ENCODE data around the gene PHACTR3.

The PHACTR3 gene

DNA sequence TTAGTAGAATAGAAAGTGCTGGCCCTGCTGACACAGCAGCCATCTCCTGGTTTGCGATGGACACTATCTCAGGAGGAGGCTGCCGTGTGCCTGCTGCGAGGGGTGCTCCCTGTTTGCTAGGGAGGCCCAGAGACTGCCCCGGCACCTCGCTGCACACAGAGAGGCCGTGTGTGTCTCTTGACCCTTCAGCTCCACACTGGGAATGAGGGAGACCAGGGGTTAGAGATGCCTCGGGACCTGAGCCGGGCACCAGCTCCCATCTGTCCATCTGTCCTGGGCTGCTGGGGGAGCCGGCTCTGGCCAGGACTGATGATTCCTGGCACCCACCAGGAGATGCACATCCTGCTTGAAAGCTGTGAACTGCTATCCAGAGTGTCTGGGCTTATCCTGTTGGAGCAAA is 18.2 kb downstream of the PHACTR3 start:
- DNase-seq (ENCODE audit: low spot score), result no peak

DNA sequence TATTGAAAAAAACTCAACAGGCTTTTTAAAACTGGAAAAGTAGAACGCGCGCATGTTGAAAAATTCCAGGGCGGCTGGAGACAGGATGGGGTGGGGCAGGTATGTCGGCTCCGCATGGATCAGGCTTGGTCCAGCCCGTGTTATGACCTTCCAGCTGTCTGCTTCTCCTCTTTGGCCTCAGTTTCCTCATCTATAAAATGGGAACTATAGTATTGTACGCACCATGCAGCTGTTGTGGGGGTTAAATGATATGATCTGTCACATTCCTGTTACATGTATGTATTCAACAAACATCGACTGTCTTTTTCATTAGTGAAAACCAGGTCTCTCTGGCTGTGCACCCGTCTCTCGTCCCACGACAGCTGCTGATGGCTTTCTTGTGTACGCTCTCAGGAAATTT is 18.8 kb downstream of the PHACTR3 start:
- no peak for DNase-seq (ENCODE audit: low spot score)

DNA sequence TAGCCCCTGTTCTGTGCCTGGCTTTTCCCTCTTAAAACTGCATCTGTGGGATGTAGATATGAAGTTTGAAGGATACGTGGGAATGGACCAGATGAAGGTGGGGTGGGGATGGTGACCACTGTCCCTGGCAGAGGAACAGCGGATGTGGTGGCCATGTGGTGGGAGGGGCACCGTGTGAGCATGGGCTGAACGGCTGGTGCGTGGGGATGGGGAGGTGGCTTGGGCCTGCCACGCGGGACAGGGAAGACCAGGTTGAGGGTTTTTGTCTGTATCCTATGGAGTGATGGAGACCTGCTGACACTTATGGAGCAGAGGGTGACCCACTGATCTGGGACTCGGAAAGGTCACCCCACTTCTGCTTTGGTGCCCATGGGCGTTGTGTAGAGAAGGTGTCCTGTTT is 19.2 kb downstream of the PHACTR3 start:
- no peak for DNase-seq (ENCODE audit: low spot score)

DNA sequence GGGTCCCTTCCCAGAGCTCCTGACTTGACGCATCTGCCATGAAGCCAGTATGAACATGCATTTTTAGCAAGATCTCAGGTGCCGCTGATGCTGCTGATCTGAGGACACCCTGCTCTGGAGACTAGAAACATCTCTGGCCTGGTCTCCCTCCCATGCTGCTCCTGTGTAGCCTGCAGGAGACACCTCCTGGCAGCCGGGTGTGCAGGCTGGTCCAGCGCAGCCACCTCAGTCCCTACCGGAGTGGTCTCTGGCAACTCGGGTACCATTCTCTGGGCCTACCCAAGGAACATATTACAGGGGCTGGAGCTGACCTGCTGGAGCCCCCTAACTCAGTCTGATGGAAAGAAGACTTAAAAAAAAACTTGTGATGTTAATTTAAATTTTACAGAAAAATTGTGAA is 20.1 kb downstream of the PHACTR3 start:
- DNase-seq (ENCODE audit: low spot score), result no peak

DNA sequence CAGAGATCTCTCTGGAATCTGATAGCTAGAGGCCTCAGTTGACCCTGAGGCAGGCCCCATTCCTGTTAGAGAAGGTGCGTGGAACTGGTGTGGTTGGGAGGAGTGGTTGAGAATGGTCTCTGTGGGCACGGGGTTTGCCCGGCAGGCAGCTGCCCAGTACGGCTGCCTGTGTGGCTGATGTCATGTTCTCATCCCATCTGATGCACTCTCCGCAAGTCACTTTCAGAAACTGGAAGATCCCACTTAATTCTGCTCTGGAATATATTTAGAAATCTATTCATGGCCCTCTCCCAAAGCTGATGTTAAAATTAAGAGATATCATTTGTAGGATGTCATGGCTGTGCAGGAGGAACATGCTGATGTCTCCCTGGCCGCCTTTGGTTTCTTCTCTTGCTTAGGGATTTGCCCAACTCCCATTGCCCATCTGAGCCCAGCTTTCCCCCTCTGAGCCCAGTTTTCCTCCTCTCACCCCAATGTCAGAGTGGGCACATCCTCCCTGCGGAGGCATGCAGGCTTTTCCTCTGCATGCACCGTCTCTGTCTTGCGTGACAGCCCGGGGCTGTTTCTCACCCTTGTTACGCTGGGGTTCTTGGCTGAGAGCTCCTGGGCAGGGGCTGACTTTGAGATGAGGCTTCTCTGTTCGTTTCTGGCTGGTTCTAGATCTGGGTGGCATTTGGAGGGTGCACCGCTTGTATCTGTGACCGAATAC is 21.0 kb downstream of the PHACTR3 start:
- DNase-seq (ENCODE audit: low spot score), result no peak

DNA sequence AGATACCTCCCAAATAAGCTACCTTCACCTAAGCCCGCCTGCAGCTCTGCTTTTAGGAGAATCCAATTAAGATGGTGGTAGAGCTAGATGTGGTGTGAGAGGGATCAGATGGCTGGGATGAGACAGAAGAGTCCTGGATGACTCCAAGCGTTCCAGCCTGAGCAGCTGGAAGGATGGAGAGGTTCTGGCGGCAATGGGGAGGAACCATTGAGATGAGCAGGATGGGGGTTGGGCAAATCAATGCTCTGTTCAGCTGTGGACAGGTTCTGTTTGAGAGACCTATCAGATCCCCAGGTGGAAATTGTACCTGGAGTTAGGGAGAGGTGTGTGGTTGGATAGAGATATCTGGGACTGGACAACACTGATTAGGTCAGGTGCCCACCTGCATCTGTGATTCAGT is 23.0 kb downstream of the PHACTR3 start:
- no peak for DNase-seq (ENCODE audit: low spot score)

DNA sequence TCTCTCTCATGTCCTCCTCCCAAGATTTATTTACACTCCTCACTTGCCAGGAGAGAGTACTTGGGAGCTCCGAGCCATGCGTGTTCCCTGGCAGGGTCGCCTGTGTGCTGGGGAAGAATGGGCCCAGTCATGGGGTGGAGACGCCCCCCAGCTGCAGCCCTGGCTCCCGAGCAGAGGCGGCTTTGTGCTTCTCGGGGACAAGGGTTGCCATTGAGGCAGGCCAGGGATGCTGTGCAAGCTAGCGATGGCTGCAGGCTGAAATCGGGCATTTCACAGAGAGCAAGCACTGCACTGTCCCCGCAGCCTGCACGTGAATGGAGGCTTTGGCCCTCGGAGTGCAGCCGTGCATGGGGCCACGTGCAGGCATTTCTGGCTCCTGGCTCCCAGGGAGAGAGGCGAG is 23.8 kb downstream of the PHACTR3 start:
- DNase-seq (ENCODE audit: low spot score), result no peak

DNA sequence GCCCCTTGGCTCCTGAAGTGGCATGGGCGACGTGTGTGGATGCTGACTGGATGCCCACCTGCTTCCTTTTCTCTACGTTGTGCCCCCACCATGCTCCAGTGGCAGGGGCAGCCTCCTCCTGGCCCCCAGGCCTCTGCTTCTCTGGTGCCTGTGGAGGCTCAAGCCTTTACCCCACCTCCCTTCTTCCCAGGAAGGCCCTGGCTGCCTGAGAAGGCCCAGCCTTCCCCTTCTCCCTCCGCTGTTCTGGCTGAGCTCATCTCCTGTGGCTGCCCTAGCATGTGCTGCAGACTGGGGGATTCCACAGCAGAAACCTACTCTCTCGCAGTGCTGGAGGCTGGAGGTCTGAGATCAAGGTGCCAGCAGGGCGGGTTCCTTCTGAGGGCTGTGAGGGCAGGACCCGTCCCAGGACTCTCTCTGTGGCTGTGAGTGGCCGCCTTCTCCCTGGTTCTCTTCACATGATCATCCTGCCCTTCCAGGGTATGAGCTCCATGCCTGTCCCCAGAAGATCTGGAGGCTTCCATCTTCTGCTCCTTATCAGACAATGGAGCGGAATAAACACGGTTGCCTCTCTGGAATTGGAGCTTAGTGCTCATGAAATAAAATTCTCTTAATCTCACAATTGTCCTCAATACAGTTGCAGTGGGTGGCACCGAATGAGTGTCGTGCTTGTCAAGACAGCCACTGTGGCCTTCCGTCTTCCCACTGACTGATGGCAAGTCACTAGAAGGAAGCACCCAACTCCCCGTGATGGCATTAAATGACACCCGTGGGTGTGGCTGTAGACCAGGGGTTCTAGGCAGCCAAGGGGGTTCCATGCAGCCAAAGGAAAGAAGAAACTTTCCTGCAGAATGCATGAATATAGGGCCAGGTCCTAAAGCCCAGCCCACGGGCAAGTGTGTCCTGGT is 25.1 kb downstream of the PHACTR3 start:
- DNase-seq (ENCODE audit: low spot score), result no peak

DNA sequence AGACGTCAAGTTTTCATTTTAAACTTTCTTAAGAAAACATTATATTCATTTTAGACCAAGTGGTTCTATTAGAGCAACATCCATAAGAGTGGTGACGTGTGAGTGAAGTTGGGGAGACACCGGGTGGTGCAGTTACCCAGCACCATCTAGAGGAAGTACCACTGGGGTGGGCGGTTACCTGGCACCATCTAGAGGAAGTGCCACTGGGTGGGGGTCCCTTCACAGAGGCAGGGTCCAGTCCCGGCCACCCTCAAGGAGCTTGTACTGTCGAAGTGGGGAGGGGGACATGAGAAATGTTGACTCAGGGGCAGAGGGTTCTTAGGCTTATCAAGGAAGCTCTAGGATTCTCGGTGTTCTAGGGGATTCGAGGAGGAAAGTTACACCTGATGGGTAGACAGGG is 26.2 kb downstream of the PHACTR3 start:
- DNase-seq (ENCODE audit: low spot score), result no peak

DNA sequence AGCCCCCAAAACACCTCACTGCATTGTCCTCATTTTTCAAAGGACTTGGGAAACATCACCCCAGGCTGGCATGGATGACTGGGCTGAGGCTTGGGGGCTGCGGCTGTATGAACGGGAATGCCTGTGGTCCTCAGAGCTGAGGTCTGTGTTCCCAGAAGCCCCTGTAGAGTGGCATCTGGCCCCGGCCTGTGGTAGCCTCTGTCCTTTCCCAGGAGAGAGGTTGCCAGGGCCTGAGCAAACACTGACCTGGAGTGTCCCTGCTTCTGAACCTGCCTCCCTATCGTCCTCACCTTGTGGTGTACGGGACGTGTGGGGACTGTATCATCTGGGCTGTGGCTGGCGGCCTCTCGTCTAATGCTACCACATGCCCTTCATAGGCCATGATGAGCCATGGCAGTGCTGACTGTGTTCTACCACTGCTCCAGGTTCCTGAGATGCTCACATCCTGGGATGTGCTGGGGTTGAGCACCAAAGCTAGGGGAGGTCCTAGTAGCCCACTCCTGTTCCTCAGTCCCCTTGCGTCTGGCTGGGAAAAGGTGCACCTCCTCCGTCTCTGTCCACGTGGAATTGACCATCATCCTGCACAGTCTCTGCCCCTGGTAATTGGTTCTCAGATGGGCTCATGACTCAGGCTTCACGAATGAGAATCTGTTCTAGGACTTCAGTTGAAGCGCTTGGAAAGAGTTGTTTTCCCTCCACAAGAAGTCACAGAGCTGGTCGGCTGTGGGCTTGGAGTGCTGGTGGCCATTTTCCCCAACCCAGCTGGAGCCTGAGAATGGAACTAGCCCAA is 27.6 kb downstream of the PHACTR3 start:
- DNase-seq (ENCODE audit: low spot score), result no peak

DNA sequence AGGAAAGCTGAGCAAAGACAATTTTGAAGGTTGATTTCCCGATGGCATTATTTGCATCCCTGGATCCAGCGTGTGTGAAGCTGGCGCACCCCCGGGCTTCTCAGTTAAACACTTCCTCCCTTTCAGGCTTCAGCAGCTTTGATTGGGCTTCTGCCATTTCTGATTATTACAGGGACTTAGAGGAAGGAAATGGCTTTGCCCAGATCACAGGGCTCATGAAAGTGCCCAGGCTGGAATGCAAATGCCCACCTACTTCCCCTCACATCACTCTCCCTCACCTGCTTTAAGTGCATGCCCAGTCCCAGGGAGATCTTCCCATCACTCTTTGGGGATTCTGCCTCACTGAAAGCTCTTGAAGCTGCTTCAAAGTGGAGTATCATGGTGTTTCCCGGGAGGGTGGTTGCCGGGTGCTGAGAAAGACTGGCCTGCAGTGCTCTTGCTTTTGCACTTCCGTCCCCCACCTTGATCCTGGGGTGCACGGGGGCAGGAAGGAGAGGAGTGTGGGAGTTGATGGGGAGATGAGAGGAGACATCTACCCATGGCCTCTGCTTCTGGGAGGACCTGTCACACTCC is 28.3 kb downstream of the PHACTR3 start:
- DNase-seq (ENCODE audit: low spot score), result no peak

DNA sequence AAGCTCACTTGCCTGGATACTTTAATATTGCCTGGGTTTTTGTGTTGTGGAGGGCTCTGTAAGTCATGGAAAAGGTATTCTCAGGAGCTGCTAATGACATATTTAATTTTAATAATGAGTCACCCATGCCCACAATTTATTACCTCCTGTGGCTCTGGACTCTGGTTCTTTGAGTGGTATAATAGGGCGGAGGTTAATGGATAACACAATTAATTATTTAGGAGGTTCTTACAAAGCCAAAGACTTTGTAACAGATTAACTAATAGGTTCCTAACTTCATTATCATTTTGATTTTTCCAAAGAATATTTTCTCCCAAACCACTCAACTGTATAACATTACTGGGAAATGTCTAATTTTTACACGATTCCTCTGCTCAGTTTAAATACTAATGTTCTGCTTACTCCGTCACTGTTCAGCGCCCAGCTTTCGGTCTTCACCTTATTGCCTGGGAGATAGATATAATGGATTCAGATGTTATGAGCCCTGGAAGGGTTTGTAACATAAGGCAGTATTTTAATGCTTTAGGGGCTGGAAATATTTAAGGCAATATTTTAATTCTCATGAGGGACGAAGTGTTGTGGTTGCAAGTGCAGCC is 29.4 kb downstream of the PHACTR3 start:
- no peak for DNase-seq (ENCODE audit: low spot score)

DNA sequence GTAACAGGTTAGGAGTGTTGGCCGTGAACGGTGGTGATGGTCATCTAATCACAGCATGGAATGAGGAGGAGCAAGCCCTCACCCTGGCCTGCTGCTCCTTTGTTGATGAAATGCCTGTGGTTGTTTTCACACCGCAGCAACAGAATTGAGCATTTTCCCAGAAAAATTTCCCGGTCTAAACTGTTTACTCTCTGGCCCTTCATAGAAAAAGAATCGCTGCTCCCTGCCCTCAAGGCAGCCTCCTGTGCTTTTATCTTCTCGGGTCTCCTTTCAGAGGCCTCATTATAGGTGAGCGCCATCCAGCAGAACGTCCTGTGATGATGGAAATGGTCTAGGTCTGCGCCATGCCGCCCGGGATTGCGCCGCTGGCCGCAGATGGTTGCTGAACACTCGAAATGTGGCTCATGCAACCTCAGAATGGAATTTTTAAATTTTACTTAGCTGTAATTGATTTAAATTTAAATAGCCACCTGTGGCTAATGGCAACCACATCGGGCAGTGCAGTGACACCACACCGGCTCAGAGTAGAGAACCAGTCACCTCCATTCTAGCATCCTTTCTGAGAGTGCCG is 30.2 kb downstream of the PHACTR3 start:
- DNase-seq (ENCODE audit: low spot score), result no peak

DNA sequence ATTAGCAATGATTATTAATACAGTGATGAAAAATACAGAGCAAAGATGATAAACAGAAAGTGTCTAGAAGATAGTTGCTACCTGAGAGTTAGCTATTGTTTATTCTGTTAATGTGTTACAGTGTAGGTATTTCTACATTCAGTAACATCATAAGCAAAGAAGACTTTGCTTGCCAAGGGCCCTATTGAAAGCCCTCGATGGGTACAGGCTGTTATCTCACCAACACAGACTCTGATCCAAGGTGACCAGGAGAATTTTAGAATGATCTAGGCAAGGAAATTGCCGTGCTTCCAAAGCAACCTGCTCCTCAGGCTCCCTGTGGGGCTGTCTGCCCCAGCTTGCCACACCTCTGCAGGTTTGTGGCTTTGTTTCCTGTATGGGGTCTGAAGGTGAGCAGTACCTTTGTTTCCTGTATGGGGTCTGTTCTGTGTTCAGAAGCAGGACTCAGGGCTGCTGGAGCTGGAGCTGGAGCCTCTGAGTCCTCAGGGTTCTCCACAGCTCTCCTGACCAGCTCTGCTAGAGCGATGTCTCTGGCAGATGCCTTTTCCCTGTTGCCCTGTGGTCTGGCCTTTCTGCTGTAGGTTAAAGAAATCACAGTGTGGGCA is 32.5 kb downstream of the PHACTR3 start:
- no peak for DNase-seq (ENCODE audit: low spot score)

DNA sequence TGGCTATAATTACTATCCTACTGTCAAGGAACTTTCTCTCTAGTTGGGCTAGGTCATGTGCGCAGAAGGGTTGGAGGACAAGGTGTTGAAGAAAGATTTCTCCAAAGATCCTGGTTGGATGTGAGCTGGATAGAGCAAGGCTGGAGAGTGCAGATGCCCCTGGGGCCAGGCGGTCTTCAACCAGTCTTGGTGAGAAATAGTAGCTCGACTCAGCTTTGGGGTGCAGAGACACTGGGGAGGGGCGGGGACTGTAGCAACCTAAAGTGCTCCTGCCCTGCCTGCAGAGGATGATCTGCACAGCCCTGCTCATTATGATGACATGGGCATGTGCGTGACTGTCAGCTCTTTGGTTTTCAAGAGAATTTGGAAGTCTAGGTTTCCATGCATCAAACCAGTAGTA is 35.9 kb downstream of the PHACTR3 start:
- no peak for DNase-seq (ENCODE audit: low spot score)

DNA sequence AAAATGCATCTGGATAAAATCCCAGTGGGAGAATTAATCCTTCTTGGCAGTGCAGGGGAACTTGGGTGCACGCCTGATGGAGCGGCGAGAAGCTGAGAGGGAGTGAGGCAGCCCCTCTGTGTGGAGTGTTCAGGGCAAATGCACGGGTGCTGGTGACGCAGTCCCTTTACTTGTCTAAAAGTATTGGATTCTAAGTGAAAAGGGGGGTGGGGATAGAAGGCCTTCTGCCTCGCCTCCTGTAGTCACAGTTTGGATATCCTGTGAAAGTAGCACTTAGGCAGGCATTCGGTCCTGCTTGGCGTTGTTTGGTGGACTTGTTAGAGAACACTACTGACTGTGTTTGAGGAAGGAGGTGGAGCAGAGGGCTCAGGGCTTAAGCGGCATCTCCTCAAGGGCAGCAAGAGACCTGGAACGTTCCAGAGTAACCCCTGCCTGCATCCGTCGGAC is 39.3 kb downstream of the PHACTR3 start:
- DNase-seq (ENCODE audit: low spot score), result no peak

DNA sequence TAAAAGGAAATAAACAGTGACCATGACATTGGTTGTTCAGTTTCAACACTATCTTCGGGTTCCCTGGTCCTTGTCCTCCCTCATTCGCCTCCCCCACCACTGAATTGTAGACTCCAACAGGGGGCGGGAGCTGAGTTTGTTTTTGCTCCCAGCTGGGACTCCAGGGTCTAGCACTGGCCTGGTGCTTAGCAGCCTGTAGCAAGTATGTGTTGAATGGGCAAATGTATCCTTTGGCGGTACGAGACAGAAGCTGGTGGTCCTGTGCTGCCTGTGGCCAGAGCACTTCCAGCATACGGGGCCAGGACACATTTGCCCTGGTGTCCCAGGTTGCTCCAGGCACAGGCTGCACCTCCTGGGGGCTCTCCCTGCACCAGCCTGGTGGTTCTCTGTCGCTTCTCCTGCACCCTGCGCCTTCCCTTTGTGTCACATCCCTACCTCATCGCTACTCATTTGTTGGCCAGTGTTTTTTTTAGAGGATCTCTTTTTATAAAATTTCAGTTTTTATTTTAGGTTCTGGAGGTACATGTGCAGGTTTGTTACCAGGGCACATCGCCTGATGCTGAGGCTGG is 40.1 kb downstream of the PHACTR3 start:
- no peak for DNase-seq (ENCODE audit: low spot score)

DNA sequence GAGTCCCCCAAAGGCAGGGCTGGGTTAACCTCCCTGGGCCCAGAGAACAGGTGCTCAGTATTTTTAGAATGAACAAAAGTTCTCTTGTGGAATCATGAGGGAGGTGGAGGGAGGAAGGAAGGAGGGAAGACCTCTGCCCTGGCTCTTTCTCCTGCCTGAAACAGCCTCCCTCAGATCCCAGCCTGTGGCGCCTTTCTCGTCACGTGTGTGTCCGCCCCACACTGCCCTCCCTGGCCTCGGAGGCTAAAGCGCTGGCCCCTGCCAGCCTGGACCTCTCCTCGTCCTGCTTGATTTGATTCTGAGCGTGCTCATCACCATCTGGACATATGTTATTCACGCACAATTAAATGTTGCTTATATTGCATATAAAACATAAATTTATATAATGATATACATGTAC is 40.9 kb downstream of the PHACTR3 start:
- no peak for DNase-seq (ENCODE audit: low spot score)

DNA sequence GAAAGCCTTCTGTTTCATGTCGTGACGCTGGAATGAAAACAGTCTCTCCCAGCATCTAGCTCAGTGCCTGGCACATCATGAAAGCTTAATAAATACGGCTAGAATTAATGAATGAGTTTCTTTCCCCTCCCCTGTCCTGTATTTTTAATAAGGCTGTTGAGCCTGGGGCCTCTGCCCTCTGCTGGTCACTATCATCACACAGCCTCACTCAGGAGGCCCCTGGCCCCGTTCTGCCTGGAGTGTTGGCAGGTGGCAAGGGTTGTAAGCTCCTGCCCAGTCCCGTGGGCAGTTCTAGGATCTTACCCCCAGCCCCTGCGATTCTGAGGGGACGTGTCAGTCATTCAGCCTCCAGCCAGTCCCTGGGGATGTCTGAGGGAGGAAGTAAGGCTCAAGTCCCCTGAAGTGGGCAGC is 41.4 kb downstream of the PHACTR3 start:
- DNase-seq (ENCODE audit: low spot score), result peak; percentile 26

DNA sequence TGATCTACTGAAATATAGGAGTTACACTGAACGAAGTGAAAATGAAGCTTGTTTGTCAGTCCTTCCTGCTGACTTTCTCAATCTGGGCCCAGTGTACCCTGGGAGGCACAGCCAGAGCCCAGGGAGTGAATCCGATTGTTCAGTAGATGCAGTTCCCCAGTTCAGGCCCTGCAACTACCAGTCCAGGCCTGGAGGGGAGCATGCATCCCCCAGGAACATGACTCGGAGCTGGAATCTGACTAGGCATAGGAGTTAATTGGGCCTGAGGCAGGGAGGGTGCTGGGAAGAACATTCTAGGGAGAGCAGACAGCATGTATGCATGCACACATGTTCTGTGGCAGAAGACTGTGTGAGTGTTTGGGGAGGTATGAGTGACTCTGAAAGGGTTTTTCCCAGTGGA is 42.1 kb downstream of the PHACTR3 start:
- no peak for DNase-seq (ENCODE audit: low spot score)

DNA sequence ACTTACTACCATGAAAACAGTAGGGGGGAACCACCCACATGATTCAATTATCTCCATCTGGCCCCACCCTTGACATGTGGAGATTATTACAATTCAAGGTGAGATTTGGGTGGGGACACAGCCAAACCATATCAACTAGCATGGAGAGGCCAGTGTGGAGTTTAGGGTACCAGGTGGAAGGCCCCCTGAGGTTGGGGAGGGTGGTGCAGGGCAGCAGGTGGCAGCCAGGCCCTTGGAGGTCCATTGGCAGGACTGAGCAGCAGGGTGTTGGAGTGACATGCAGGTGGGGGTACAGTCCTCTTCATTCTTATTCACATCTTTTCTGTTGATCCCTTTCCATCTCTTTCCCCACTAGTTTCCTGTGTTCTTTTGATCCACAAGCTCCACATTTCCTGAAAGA is 42.9 kb downstream of the PHACTR3 start:
- DNase-seq (ENCODE audit: low spot score), result no peak

Data from HuH-7 (cell line).